ENCODE data around the gene KLF11.

Gene KLF11

GRCh38 chr2:10043256-10043905 is at the start of gene KLF11:
KLF11 (plus strand) TSS chr2:10043550; CDS start chr2:10043717, 167 bp downstream.
- DNase-seq (ENCODE audit: low spot score) = peak; percentile 70

GRCh38 chr2:9994462-9994861 is 48.9 kb upstream of the KLF11 start:
- DNase-seq (ENCODE audit: low spot score) = no peak

- no peak for DNase-seq (ENCODE audit: low spot score)
These were observed 48.3 kb upstream of the KLF11 start for GRCh38 chr2:9995059-9995458.

GRCh38 chr2:9996321-9996720 is 47.0 kb upstream of the KLF11 start:
- DNase-seq (ENCODE audit: low spot score) = no peak

- DNase-seq (ENCODE audit: low spot score) = no peak
These were observed 45.4 kb upstream of the KLF11 start for GRCh38 chr2:9997936-9998335.

GRCh38 chr2:9998916-9999654 is 44.3 kb upstream of the KLF11 start:
- DNase-seq (ENCODE audit: low spot score) = no peak

- no peak for DNase-seq (ENCODE audit: low spot score)
These were observed 43.7 kb upstream of the KLF11 start for GRCh38 chr2:9999693-10000092.

GRCh38 chr2:10000541-10000940 is 42.8 kb upstream of the KLF11 start:
- DNase-seq (ENCODE audit: low spot score) = no peak

- DNase-seq (ENCODE audit: low spot score) = no peak
These were observed 41.8 kb upstream of the KLF11 start for GRCh38 chr2:10001586-10001985.

GRCh38 chr2:10002109-10002508 is 41.2 kb upstream of the KLF11 start:
- no peak for DNase-seq (ENCODE audit: low spot score)

GRCh38 chr2:10002681-10003080 is 40.7 kb upstream of the KLF11 start:
- DNase-seq (ENCODE audit: low spot score) = no peak

- DNase-seq (ENCODE audit: low spot score) = no peak
These were observed 39.9 kb upstream of the KLF11 start for GRCh38 chr2:10003206-10004125.

- DNase-seq (ENCODE audit: low spot score) = no peak
These were observed 38.9 kb upstream of the KLF11 start for GRCh38 chr2:10004401-10004800.

- no peak for DNase-seq (ENCODE audit: low spot score)
These were observed 38.5 kb upstream of the KLF11 start for GRCh38 chr2:10004836-10005235.

- no peak for DNase-seq (ENCODE audit: low spot score)
These were observed 37.7 kb upstream of the KLF11 start for GRCh38 chr2:10005461-10006235.

GRCh38 chr2:10006236-10007161 is 36.9 kb upstream of the KLF11 start:
- no peak for DNase-seq (ENCODE audit: low spot score)

- DNase-seq (ENCODE audit: low spot score) = no peak
These were observed 35.9 kb upstream of the KLF11 start for GRCh38 chr2:10007435-10007834.

GRCh38 chr2:10007921-10008808 is 35.2 kb upstream of the KLF11 start:
- no peak for DNase-seq (ENCODE audit: low spot score)

- no peak for DNase-seq (ENCODE audit: low spot score)
These were observed 34.6 kb upstream of the KLF11 start for GRCh38 chr2:10008809-10009176.

Data from putamen (tissue), 1 donor.